Breast epithelium (tissue), 4 donors: ENCODE measurements around the gene CCL18. TPM values are rescaled to one million over a fixed set of nuclear protein-coding genes. Genes with fewer than 3 reads are reported as not detected.
"Not testable (repeated sequence)": the region's sequence is repeated elsewhere in the genome, so short reads cannot be mapped to it uniquely, and the experiment has no call there.

Experiments used
- DNase-seq, 2 donors: peaks; one replicate each; pipeline ENCODE4 v3.0.0-alpha.2; 2019; ENCODE audit warnings: low spot score in 2 of 2
- H3K27ac ChIP-seq, 2 donors: fragments of 200-600 bp; sonication (generic) in 1 of 2; one replicate each; pipeline ENCODE4 v1.5.1; 2016 to 2019; ENCODE audit warnings: mild to moderate bottlenecking in 1 of 2
- H3K27me3 ChIP-seq, 2 donors: fragments of 200-600 bp; sonication (generic) in 1 of 2; one replicate each; pipeline versions ENCODE4 v1.5.1 to v1.6.0; 2017 to 2019; ENCODE audit warnings: control low read depth in 1 of 2, mild to moderate bottlenecking in 1 of 2
- H3K36me3 ChIP-seq: fragments of 200-600 bp; one replicate; pipeline ENCODE4 v1.5.1; 2019
- H3K4me1 ChIP-seq, 2 donors: fragments of 200-600 bp; sonication (generic); one replicate each; pipeline ENCODE4 v1.5.1; 2016 to 2019; ENCODE audit warnings: control low read depth in 1 of 2
- H3K4me3 ChIP-seq, 3 donors: fragments of 200-600 bp; sonication (generic); 1 replicate in 2 of 3; 2 replicates in 1 of 3; pipeline ENCODE4 v1.5.1; 2016 to 2019; ENCODE audit warnings: mild to moderate bottlenecking in 3 of 3, moderate library complexity in 2 of 3
- H3K9me3 ChIP-seq, 2 donors: fragments of 200-600 bp; sonication (generic) in 1 of 2; one replicate each; pipeline ENCODE4 v1.5.1; 2016 to 2019; ENCODE audit warnings: control low read depth in 1 of 2
- POLR2A ChIP-seq: fragments of 450-650 bp; IDR thresholded peaks from one replicate; pipeline ENCODE4 v1.6.1; 2016; ENCODE audit warnings: antibody characterized with exemption, mild to moderate bottlenecking, moderate library complexity
- POLR2AphosphoS5 ChIP-seq, 3 donors: sonication (generic); formaldehyde crosslinking; IDR thresholded peaks; one replicate each; pipeline ENCODE4 v1.6.1; 2017; ENCODE audit warnings: antibody characterized with exemption in 3 of 3
- intact Hi-C: fragments of 100-400 bp; cut with DNase I; formaldehyde crosslinking; loops from one replicate; pipeline ENCODE4 v1.15.1; 2023; ENCODE audit warnings: low total_unique reads
- total RNA-seq, 3 donors: library from RNA; depleted of rRNA; stranded (reverse); fragments of >200 nt; gene quantifications; one replicate each; pipeline ENCODE4 v1.1.0, GENCODE V29; 2016
- TF ChIP-seq, protein P1 (sequence below), 3 donors: fragments of 450-650 bp; IDR thresholded peaks; one replicate each; pipeline ENCODE4 v1.5.1; 2016 to 2017; ENCODE audit warnings: antibody characterized with exemption in 3 of 3, mild to moderate bottlenecking in 3 of 3, moderate library complexity in 3 of 3

The CCL18 gene
- total RNA-seq, 3 donors from 2014 or later = 1.3 to 116 TPM; not detected in 1

DNA sequence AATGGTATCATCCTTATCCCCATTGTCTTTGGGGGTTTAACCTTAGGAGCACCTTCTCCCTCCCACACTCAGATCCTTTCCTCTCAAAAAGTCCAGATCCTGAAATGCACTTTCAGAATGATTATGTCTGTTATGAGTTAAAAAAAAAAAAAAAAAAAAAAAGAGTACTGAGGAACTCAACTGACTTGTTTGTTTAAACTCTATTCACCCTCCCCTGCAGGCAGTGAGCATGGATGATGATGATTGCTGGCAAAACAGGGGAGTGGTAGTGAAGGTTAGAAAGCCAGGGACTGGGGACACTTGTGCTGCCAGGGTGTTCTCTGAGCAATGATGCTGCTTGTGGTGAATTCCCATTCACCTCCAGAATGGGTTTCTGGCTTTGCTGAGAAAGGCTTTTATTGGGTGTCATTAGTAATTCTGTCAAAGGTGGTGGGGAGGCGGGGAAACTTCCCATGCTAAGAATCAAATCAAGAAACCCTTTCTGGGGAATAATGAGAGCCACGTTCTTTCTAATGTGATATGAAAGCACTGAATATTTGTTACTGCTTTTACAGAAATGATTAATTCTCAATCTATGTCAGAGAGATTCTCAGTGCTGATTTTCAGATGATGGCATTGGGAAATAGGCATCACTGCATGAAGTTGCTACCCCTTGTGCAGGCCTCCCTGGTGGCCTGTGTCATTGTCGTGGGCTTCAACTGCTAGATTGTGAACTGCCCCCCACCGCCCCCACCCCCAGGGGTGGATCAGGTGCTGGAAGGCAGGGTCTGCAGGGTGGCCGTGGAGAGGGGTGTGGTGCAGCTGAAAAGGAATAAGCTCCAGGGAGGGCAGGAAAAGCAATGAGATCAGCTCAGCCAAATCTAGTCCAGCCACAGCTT is 53.7 kb downstream of the CCL18 start:
- no peak for DNase-seq
- TF ChIP-seq, protein P1, sequence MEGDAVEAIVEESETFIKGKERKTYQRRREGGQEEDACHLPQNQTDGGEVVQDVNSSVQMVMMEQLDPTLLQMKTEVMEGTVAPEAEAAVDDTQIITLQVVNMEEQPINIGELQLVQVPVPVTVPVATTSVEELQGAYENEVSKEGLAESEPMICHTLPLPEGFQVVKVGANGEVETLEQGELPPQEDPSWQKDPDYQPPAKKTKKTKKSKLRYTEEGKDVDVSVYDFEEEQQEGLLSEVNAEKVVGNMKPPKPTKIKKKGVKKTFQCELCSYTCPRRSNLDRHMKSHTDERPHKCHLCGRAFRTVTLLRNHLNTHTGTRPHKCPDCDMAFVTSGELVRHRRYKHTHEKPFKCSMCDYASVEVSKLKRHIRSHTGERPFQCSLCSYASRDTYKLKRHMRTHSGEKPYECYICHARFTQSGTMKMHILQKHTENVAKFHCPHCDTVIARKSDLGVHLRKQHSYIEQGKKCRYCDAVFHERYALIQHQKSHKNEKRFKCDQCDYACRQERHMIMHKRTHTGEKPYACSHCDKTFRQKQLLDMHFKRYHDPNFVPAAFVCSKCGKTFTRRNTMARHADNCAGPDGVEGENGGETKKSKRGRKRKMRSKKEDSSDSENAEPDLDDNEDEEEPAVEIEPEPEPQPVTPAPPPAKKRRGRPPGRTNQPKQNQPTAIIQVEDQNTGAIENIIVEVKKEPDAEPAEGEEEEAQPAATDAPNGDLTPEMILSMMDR (IDR thresholded peaks at IDR 0.05) = no peak
- TF ChIP-seq POLR2AphosphoS5 (IDR thresholded peaks at IDR 0.05) = no peak
- no peak for TF ChIP-seq POLR2A
- Histone ChIP-seq H3K27me3 (no peaks in the 10 kb centered on the region), H3K27ac (no peak overlapping the region), H3K4me3 (no peak overlapping the region), H3K4me1 (no peaks in the 10 kb centered on the region), H3K36me3 (no peaks in the 10 kb centered on the region), H3K9me3 (no peaks in the 10 kb centered on the region)
- intact Hi-C loops = no loop called here

DNA sequence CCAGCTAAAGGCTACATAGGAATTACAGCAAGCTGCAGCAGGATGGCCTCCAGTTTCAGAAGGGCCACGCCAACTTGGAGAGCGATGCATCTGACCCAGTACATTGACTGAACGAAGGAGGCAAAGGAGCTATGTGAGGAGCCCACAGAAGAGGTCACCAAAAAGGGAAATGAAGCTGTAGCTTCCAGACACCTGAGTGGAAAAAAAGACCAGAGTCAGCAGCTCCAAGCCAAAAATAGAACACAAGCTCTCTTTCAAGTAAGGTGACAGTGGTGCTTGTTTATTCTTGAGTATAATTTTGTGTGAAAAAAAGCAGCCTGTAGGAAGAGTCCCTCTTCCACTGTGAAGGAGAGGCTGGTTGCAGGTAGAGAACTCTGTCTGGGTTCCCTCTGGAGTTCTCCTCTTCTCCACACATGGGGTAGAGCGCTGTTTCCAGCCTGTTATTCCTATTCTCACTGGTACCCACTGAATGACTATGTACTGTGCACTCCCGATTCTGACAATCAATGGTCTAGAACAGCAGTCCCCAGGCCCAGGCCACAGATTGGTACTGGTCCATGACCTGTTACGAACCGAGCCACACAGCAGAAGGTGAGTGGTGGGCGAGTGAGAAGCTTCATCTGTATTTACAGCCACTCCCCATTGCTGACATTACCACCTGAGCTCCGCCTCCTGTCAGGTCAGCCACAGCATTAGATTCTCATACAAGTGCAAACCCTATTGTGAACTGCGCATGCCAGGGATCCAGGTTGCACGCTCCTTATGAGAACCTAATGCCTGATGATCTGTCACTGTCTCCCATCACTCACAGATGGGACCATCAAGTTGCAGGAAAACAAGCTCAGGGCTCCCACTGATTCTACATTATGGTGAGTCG is 54.6 kb downstream of the CCL18 start:
- intact Hi-C loops = no loop called here
- no peaks in the 10 kb centered on the region for H3K9me3 ChIP-seq

DNA sequence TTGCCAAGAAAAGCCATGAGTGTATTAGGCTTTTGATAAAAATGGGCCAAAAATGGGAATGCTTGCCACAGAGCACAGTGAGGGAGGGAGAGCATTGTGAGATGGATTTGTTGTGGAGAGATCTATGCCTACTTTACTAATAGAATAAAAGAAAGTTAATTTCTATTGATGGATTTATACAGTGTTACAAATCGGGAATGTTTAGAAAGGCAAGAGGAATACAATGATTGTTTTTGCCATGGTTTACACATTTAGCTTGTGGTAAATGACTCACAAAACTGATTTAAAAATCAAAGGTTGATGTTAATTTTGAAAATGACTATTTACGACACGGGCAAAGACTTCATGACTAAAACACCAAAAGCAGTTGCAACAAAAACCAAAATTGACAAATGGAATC is 56.1 kb downstream of the CCL18 start:
- intact Hi-C loops = no loop called here
- no peak for DNase-seq
- H3K9me3 ChIP-seq = peaks cover 6 to 7% of the 10 kb centered on the region in 2 donors
- H3K4me1 ChIP-seq = no peaks in the 10 kb centered on the region
- no peak overlapping the region for H3K27ac ChIP-seq
- TF ChIP-seq, protein P1 (IDR thresholded peaks at IDR 0.05) = no peak
- no peak for TF ChIP-seq POLR2AphosphoS5 (IDR thresholded peaks at IDR 0.05)
- TF ChIP-seq POLR2A = no peak
- H3K36me3 ChIP-seq = no peaks in the 10 kb centered on the region
- no peaks in the 10 kb centered on the region for H3K27me3 ChIP-seq
- no peak overlapping the region for H3K4me3 ChIP-seq

More for the DNA sequence above, 54.6 kb downstream of the CCL18 start:
- Histone ChIP-seq H3K36me3 (no peaks in the 10 kb centered on the region), H3K4me1 (no peaks in the 10 kb centered on the region), H3K27me3 (no peaks in the 10 kb centered on the region), H3K4me3 (no peak overlapping the region), H3K27ac (no peak overlapping the region)
- no peak for DNase-seq
- TF ChIP-seq POLR2AphosphoS5 (IDR thresholded peaks at IDR 0.05) (no peak), POLR2A (no peak)
- TF ChIP-seq, protein P1 (IDR thresholded peaks at IDR 0.05) = no peak

DNA sequence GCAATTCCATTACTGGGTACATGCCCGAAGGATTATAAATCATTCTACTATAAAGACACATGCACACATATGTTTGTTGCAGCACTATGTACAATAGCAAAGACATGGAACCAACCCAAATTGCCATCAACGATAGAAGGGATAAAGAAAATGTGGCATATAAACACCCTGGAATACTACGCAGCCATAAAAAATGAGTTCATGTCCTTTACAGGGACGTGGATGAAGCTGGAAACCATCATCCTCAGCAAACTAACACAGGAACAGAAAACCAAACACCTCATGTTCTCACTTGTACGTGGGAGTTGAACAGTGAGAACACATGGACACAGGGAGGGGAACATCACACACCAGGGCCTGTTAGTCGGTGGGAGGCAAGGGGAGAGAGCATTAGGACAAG is 57.0 kb downstream of the CCL18 start:
- H3K27ac ChIP-seq, H3K4me1 ChIP-seq, H3K27me3 ChIP-seq, H3K36me3 ChIP-seq, H3K4me3 ChIP-seq, DNase-seq, intact Hi-C loops: not testable (repeated sequence)
- H3K9me3 ChIP-seq = peaks cover 15% of the 10 kb centered on the region in 2 donors

Other genes with a start within 250 kb of the CCL18 start
- under 1 TPM in 1 of 3 donors, not detected in 2; 0.16 TPM for gene HEATR9, start 195.4 kb upstream of the CCL18 start, total RNA-seq
- gene CCL5, start 183.9 kb upstream of the CCL18 start, total RNA-seq = 1 to 10 TPM; 3.5 to 7.6 (median 4.6) TPM
- not detected for gene RDM1, start 133.5 kb upstream of the CCL18 start, total RNA-seq
- gene LYZL6, start 120.6 kb upstream of the CCL18 start, total RNA-seq = not detected
- gene CCL16, start 82.8 kb upstream of the CCL18 start, total RNA-seq = under 1 TPM in 1 of 3 donors, not detected in 2; 0.48 TPM
- gene CCL14, start 77.5 kb upstream of the CCL18 start, total RNA-seq = 10 to 100 TPM; 12.4 to 54.1 (median 31.5) TPM
- not detected for gene CCL15, start 62.7 kb upstream of the CCL18 start, total RNA-seq
- gene CCL23, start 46.3 kb upstream of the CCL18 start, total RNA-seq = 1 to 10 TPM; 1.3 to 2.7 (median 1.9) TPM
- gene CCL3, start 25.9 kb downstream of the CCL18 start, total RNA-seq = 10 to 100 TPM in 1 of 3 donors, under 1 TPM in 1, not detected in 1; 0.96 to 10.8 TPM
- gene CCL4, start 39.6 kb downstream of the CCL18 start, total RNA-seq = 10 to 100 TPM in 1 of 3 donors, 1 to 10 TPM in 2; 2.6 to 12.0 (median 5.2) TPM
- 1 to 10 TPM; 1.9 to 7.6 (median 5.2) TPM for gene TBC1D3B, start 112.4 kb downstream of the CCL18 start, total RNA-seq
- gene CCL3L1, start 132.5 kb downstream of the CCL18 start, total RNA-seq = 1 to 10 TPM in 1 of 3 donors, not detected in 2; 5.0 TPM
- 1 to 10 TPM in 1 of 3 donors, under 1 TPM in 1, not detected in 1; 0.33 to 6.1 TPM for gene CCL4L2, start 146.8 kb downstream of the CCL18 start, total RNA-seq
- under 1 TPM in 1 of 3 donors, not detected in 2; 0.64 TPM for gene TBC1D3I, start 200.3 kb downstream of the CCL18 start, total RNA-seq